ENCODE measurements around the gene GSN. TPM values are rescaled to one million over a fixed set of nuclear protein-coding genes. Genes with fewer than 3 reads are reported as not detected.

The GSN gene
- polyA plus RNA-seq, 3 donors, result 183 to 2,232 (median 1,519) TPM

DNA sequence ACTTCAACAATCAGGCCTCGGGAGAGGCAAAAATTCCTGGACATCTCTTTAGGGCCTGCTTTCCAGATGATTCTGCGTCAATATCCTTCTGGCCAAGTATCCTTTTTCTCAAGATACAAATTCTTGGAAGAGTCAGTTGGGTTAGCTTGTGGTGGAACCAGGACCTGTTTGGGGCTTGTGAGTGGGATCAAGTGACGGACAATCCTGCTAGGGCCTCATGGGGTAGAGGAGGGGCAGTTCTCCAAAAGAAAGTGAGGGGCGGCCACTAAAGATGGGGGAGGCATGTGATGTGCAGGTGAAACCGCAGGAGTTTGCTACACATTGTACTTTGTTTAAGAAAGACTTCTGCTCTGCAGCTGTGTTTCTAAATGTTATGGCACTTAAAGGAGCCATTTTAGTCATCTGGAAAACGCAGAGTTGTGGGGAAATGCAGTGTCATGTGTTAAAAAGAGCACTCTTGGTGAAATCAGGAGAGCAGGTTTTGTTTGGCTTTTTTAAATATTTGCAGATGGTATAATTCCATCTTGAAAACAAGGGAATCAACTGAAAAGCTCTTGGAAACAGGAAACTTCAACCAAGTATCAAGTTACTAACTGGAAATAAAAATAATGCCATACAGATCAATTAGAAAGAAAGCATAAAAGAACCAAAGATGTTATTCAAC lies 27.4 kb upstream of the GSN start:
- H3K27ac ChIP-seq (ENCODE audit: low read depth, low read length), result no peak overlapping the region
- 78 to 89% (median 82%) methylated on average over 6 of the region's 6 CpGs for WGBS, 3 donors

DNA sequence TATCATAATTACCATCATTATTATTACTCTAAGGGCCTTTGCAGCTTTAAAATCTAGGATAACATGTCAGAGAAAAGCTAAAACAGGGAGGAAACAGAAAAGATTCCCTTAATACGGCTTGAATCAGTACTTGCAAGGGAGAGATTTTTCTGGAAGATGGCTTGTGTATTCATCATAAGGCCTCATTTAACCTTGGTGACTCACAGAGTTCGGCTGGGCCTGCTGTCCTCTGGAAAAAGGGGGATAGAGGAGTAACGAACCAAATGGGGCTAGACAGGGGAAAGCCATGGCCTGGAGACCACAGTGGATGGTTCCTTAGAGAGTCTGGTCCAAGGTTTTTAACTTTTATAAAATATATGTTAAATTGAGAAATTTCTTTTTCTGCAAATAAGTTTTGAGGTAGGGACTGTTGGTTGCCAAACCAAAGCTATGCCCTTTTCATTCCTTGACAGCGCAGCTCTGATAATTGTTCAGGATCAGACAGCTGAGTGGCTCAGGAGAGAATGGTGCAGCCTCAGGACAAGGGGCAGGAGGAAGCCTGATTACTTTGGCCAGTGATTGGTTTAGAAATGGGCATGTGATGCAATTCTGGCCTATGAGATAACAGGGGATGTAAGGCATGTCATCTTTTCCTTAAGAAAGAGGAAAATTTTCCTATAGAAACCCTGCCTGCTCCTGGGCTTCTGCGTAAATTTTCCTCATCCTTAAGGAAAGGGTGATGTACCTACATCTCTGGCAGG lies 25.6 kb upstream of the GSN start:
- no peak overlapping the region for H3K27ac ChIP-seq (ENCODE audit: low read depth, low read length)
- 56 to 82% (median 81%) methylated on average over 5 of the region's 5 CpGs for WGBS, 3 donors

DNA sequence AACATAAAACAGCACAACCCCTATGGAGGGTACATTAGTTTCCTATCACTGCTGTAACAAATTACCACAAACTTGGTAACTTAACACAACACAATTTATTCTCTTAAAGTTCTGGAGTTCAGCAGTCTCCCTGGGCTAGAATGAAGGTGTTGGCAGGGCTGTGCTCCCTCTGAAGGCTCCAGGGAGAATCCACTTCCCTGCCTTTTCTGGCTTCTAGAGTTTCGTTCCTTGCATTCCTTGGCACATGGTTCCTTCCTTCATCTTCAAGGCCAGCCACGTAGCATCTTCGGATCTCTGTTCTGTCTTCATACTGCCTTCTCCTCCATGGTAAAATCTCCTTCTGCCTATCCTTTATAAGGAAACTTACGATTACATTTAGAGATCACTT lies 25.0 kb upstream of the GSN start:
- 76 to 91% (median 79%) methylated on average over 4 of the region's 4 CpGs for WGBS, 3 donors
- no peak overlapping the region for H3K27ac ChIP-seq (ENCODE audit: low read depth, low read length)

DNA sequence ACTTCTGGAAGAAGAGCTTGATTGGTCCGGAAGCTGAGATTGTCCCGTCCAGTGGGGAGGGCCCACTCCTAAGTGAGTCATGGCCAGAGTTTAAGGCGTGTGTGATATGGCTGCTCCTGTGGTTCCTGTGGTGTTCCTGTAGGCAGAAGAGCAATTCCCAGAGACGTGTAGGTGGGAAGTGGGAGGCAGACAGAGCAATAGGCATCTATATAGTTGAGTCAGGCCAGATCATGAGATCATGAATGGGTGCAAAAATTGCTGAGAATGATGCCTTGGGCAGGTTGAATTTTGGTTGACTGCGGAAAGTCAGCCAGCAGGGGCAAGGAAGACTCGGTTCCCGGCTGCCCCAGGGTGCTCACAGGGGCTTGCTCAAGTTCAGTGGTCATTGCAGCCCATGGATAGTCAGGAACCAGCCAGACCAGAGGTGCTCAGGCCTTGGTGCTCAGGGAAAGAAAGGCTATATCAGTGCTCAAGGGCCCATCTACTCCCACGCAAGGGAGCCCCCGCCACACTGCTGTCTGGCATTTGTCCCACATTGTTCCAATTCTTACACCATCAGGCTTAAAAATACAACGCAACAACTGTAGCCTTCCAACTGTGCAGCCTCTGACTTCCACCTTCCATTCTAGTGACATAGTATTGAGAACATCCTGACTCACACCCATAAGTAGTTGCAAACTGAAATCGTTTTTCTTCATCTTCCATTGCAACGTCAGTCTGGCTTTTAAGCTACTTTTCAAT lies 21.0 kb upstream of the GSN start:
- WGBS, 3 donors, result 60 to 82% (median 61%) methylated on average over 12 of the region's 12 CpGs
- no peak overlapping the region for H3K27ac ChIP-seq (ENCODE audit: low read depth, low read length)

DNA sequence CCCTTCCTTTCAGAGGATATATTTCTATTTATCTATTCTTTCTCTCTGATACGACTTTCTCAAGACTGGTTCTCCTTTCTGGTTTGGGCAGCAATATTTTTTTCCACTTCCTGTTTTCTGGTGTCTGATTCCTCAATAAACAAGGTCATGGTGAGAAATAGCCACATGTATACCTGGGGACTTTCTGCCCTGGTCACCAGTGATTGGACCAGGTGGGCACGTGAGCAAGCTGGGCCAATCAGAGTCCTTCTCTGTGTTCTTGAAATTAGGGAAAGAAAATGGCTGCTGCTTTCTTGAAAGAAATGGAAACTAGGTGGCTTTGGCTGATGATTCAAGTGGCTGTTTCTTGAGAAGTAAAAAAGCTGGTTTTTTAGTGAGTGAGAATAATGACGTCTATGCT lies 18.4 kb upstream of the GSN start:
- 74 to 82% (median 80%) methylated on average over 3 of the region's 3 CpGs for WGBS, 3 donors
- no peak overlapping the region for H3K27ac ChIP-seq (ENCODE audit: low read depth, low read length)

DNA sequence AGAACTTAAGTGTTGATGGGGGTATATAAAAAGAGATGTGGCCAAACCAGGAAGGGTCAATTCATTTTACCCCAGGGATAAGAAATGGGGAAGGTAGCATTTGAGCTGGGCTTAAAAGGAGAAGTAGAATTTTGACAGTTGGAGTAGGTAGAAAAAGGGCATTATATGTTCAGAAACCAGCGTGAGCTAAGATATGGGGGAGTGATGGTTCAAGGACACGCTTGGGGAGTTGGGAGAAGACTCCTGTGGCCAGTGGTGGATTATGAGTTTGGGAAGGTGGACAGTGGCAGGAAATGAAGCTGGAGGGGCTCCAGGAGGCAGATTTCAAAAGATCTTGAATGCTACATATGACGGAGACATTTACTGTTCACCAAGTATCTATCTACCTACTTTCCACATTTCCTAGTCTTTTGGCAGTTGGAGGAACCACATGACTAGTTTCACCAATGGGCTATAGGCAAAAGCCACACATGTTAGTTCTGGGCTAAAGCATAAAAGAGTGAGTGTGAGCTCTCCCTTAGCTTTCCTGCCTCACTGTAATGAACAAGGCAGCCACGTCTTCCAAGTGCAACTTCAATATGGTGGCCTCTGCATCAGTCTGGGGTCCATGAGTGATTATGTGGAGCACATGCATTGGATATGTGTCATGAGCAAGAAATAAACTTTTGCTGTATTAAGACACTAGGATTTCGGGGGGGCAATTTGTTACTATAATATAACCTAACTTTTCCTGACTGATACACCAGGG lies 15.7 kb upstream of the GSN start:
- WGBS, 3 donors, result 70 to 90% (median 81%) methylated on average over 5 of the region's 5 CpGs

DNA sequence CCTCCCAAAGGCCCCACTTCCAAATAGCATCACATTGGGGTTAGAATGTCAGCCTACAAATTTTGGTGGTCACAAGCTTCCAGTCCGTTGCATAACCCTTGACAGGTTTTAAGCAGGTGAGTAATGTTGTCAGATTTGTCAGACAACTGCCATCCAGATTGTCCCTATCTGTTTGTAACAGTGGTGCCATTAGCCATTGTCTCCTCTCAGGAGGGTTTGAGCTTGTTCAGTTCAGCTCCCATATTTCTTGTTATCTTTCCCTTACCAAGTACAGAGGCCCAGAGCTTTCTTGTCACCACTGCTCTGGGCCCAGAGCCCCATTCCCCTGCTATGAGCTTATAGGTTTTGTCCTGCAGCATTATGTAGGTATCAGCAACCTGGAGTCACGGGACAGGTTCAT lies 14.8 kb upstream of the GSN start:
- whole genome bisulfite sequencing, 3 donors, result 85 to 88% (median 88%) methylated on average over 2 of the region's 2 CpGs
- H3K27ac ChIP-seq (ENCODE audit: low read depth, low read length), result no peak overlapping the region

More for the DNA sequence above, 15.7 kb upstream of the GSN start:
- H3K27ac ChIP-seq (ENCODE audit: low read depth, low read length), result no peak overlapping the region

DNA sequence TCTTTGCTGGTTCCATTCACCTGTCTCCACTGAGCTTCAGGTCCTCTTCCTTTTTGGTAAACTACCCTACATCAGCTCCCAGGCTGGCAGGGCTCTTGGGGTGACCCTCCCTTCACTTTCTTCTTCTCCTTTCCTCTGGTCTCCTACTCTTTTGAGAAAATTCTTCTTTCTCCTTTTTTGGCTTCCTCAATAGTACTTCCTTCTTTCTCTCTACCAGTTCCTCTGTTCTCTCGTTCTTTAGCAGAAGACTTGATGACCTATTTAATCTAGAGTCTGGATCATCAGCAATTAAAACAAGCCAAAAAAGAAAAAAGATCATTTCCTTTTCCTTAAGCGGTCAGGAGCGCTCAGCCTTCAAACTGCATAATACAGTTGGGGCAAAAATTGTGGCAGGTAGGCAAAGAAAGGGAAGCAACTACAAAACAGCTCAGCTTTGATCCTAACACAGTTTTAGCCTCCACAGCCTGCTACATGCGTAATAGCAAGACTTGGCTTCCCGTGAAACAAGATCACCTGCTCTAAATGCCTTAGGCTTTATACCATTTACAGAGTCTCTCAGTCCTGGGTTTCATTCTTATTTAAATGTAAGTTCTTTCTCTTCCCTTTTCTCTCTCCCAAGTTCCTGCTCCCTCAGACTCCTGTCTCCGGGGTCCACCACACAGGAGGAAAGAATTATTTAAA lies 14.0 kb upstream of the GSN start:
- 44 to 64% (median 45%) methylated on average over 6 of the region's 6 CpGs for WGBS, 3 donors
- no peak overlapping the region for H3K27ac ChIP-seq (ENCODE audit: low read depth, low read length)

DNA sequence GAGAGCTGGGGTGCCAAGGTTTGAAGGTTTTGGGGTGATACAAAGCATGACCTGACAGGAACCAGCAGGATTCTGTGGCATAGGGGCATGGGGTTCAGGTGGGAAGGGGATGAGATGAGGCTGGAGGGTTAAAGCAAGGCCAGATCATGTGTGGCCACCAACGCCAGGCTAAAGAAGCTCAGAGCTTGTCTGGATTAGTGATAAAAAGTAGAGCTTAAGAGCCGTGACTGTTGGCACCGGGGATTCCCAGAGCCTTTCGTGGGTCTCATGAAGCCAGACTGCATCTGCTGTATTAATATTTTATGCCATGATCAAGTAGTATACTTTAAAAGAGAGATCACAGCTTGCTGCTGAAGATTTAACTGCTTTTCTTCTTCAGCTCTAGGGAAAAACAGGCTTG lies 8.5 kb upstream of the GSN start:
- no peak overlapping the region for H3K27ac ChIP-seq (ENCODE audit: low read depth, low read length)
- WGBS, 3 donors, result 81 to 95% (median 93%) methylated on average over 4 of the region's 4 CpGs

DNA sequence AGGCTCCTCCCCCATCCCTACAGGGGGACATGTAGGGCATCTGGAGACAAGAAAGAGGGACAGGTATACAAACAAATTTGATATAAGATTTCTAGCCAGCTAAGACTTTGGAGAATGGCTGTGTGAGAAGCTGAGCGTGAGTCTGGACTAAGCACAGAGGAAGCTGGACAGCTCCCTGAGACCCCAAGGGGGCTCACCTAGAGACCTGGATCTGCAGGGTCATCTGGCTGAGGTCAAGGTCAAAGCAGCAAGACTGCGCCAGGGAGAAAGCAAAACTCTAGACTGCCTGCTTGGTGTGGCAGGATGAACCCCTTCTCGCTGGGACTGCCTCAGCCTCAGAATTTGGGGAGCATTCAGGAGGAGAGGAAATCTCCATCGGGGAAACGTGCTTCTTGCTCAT lies 8.0 kb upstream of the GSN start:
- H3K27ac ChIP-seq (ENCODE audit: low read depth, low read length), result no peak overlapping the region
- 76 to 84% (median 81%) methylated on average over 5 of the region's 5 CpGs for WGBS, 3 donors

DNA sequence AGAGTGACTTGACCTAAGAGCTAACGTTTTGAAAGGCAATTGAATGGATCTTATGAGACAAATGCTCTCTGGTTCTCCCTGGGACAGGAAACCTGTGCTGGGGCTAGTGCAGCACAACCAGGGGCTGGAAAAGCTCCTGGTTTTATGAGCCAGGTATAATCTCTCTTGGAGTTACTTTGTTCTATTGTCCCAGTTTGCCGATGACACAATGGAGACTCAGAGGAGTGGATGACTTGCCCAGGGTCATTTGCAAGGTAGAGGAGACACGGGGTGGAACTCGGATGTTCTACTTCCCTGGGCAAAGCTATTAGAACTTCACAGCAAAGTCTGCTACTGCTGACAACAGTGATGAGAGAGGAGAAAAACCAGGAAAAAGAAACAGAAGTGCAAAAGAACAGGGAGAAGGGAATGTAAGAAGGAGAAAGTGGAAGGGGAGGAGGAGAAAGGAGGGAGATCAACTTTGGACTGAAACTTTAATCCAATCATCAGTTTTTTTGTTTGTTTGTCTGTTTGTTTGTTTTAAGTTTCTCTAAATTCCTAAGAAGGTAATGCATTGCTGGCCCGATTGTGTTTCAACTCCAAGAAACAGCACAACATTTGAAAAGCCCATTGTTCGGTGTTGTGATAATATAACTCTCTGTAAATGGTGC lies 7.4 kb upstream of the GSN start:
- WGBS, 3 donors, result 32 to 54% (median 51%) methylated on average over 6 of the region's 6 CpGs
- H3K27ac ChIP-seq (ENCODE audit: low read depth, low read length), result no peak overlapping the region

DNA sequence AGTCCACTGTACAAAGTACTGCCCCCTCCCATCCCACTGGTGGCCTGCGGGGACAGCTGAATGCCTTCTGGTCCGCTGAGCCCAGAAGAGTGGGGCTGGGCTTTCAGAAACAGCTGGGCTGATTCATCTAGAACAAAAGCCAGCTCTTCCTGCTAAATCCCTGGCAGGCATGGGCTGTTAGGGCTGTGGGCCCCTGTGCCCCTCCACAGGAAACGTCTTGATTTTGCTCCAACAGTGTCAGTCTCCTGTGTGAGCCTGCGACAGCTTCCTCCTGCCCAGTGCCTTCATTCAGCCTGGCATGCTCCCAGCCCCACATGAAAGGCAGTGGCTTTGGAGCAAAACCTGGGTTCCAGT lies 6.9 kb upstream of the GSN start:
- WGBS, 3 donors, result 15 to 58% (median 19%) methylated on average over 4 of the region's 4 CpGs
- no peak overlapping the region for H3K27ac ChIP-seq (ENCODE audit: low read depth, low read length)

DNA sequence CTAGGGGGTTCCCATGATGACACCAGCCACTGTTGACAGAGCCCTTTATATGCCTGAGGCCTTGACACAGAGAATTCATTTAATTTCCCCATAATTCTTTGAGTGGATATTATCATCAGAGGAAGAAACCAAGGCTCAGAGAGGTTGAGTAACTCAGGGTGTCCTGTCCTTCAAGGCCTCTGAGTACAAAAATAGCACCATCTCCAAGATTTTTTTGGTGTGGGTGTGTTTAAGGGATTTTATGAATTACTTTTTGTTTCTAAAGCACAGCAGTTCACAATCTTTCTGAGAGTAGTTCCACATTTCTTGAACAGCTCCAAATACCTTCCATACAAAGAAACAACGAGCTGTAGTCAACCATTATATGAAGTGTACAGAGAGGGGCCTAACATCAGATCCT lies 6.2 kb upstream of the GSN start:
- no peak overlapping the region for H3K27ac ChIP-seq (ENCODE audit: low read depth, low read length)
- 89 to 96% (median 94%) methylated on average over 1 of the region's 1 CpG for WGBS, 3 donors

DNA sequence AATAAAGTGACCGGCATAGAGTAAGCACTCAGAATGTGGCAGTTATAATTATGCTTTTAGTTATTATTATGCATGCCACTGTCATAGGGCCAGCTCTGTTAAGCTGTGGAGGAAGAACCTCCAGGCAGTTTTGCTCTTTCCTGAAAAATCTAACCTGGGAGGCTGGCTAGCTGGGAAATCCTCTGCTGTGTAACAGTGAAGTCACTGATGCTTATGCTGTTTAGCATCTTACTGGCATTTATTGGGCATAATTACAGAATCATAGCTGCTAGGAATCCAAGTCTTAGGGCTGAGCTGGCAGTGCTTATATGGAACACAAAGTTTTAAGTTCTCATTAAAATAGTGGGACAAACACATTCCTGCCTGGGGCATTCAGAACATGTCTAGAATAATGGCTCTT lies 5.5 kb upstream of the GSN start:
- WGBS, 3 donors, result 93 to 99% (median 96%) methylated on average over 1 of the region's 1 CpG

DNA sequence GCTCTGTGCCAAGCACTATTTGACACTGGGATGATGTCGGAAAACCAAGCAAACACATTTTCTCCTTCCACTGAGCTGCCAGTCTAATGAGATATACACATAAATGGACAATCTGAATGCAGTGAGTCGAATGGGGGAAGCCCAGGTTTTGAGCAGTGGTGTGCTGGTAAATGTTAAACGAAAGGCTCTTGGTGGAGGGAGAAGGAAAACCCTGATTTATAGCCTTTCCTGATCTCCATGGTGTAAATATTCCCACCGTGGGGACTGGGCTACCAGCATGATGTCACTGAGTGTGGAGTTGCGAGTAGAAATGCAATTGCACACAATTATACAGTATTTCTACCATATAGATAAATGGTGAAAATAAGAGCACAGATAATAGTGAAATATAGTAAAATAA lies 5.0 kb upstream of the GSN start:
- H3K27ac ChIP-seq (ENCODE audit: low read depth, low read length), result no peak overlapping the region
- 81 to 83% (median 82%) methylated on average over 5 of the region's 5 CpGs for WGBS, 3 donors

More for the DNA sequence above, 5.5 kb upstream of the GSN start:
- H3K27ac ChIP-seq (ENCODE audit: low read depth, low read length), result no peak overlapping the region

DNA sequence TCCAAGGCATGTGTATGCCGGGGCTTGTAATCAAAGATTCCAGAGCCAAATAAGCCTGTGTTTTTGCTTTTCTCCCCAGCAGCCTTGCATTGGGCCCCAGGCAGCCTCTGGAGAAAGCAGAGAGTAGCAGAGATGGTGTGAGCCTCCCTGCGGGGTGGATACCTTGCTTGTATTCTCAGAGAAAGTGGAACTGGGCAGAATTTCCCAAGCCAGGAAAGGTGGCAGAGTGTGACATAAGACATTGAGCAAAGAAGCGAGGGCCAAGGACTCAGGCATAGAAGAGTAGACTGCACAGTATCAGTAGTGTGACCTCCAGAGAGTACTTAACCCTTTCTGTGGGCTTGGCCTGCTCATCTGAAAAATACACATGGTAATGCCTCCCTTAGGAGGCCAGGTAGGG lies 1.6 kb upstream of the GSN start:
- 67 to 90% (median 69%) methylated on average over 3 of the region's 3 CpGs for WGBS, 3 donors
- no peak overlapping the region for H3K27ac ChIP-seq (ENCODE audit: low read depth, low read length)

DNA sequence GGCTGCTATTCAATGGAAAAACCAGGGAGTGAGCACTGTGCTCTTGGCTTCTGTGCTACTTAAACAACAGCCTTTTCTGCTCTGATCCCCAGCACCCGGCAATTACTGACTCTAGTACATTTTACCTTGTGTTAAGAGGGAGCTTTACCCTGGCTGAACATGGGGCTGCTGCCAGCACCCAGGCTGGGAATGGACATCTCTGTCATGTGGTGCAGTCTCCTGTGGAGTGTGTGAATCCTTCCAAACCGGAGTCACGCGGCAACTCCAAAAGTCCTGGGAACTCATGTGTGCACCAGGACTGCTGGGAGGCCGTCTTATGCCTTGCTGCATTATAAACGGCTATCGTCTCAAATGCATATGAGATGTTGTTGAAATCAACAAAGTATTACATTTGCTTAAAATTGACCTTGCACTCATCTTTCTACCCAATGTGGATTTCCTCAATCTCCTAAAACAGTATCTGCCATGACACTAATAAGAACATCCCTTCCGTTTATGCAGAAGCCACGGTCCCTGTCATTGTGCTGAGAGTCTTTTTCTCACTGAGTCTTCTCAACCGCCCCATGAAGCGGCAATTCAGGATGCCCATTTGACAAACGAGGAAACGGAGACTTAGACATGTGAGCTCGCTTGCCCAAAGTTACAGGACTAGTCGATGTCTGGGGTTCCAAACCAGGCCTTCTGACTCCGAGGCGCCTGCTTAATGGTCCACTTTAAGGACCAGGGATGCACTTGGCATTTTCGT lies 884 bp upstream of the GSN start:
- no peak overlapping the region for H3K27ac ChIP-seq (ENCODE audit: low read depth, low read length)
- 70 to 79% (median 79%) methylated on average over 18 of the region's 18 CpGs for WGBS, 3 donors

DNA sequence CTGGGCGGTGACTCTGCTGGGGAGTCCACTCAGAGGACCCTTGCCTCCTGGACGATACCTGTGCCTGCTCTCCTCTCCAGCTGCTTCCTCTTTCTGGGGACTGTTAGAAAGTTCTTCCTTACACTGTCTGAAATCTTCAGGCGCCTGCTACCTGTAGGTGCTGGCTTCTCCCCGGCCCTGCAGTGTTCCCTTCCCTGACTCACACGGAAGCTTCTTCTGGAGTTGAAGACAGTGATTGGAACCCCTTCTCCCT lies 562 bp downstream of the GSN start:
- WGBS, 3 donors, result 3 to 7% (median 4%) methylated on average over 5 of the region's 5 CpGs
- H3K27ac ChIP-seq (ENCODE audit: low read depth, low read length), result no peak overlapping the region

Data from adipose tissue (tissue), 3 donors.